NB4 (cell line): ENCODE results near the gene CLIC5.

ENCODE experiments used
- POLR2A ChIP-seq: IDR thresholded peaks from 2 replicates; pipeline ENCODE4 v1.6.1; 2011; ENCODE audit warnings: mild to moderate bottlenecking; ENCODE audit not compliant: insufficient read length; ENCODE audit errors: extremely low read depth
- TF ChIP-seq, protein P1 (sequence below): IDR thresholded peaks from one replicate; pipeline ENCODE4 v1.5.1; 2012; ENCODE audit warnings: low read depth, low read length
- TF ChIP-seq, protein P2 (sequence below): IDR thresholded peaks from 2 replicates; pipeline ENCODE4 v1.6.1; 2011; ENCODE audit warnings: low read depth, low read length

DNA sequence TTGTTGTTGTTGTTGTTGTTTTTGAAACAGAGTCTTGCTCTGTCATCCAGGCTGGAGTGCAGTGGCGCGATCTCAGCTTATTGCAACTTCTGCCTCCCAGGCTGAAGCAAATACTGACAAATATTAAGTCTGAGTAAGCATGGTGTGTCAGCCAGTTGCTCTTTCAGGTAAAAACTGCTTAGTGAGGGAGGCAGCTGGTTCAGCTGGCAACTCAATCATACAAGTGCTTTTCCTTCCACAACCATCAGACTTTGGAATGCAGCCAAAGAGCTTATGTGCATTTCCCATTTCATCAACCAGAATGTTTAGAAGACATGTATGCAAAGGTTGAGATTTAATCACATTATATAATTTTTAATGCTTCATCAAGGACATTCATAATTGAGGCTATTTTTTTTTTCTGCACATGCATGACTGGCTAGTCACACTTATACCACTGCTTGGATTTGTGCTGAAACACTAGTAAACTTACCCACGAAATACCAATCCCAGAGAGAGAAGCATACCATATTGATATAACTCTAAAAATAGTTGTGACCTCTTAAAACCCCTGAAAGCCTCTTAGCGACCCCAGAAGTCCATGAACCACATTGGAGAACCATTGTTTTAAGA is 56.0 kb downstream of the CLIC5 start:
- TF ChIP-seq, protein P1, sequence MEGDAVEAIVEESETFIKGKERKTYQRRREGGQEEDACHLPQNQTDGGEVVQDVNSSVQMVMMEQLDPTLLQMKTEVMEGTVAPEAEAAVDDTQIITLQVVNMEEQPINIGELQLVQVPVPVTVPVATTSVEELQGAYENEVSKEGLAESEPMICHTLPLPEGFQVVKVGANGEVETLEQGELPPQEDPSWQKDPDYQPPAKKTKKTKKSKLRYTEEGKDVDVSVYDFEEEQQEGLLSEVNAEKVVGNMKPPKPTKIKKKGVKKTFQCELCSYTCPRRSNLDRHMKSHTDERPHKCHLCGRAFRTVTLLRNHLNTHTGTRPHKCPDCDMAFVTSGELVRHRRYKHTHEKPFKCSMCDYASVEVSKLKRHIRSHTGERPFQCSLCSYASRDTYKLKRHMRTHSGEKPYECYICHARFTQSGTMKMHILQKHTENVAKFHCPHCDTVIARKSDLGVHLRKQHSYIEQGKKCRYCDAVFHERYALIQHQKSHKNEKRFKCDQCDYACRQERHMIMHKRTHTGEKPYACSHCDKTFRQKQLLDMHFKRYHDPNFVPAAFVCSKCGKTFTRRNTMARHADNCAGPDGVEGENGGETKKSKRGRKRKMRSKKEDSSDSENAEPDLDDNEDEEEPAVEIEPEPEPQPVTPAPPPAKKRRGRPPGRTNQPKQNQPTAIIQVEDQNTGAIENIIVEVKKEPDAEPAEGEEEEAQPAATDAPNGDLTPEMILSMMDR = no peak
- no peak for TF ChIP-seq POLR2A
- TF ChIP-seq, protein P2, sequence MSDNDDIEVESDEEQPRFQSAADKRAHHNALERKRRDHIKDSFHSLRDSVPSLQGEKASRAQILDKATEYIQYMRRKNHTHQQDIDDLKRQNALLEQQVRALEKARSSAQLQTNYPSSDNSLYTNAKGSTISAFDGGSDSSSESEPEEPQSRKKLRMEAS = no peak
